MCF 10A (cell line): ENCODE results near the gene SLC17A7. TPM values are rescaled to one million over a fixed set of nuclear protein-coding genes. Genes with fewer than 3 reads are reported as not detected.

ENCODE experiments used
- BruUV-seq: library from RNA; stranded (reverse); fragments of 400-500 nt; replicated peaks from 2 replicates; lab custom pipeline; 2021; lab: Mats Ljungman, UMichigan
- CTCF ChIA-PET: fragments of 300-600 bp; sonication (Branson Sonifier 250); formaldehyde crosslinking; extraction: SDS; loops from one replicate; lab custom pipeline; 2021; ENCODE audit warnings: antibody characterized with exemption, inconsistent platforms; lab: Yijun Ruan, JAX
- POLR2A ChIA-PET: fragments of 300-600, 350-650 bp; sonication (Branson Sonifier 250); formaldehyde crosslinking; extraction: SDS; loops from one replicate; lab custom pipeline; 2020; ENCODE audit warnings: antibody characterized with exemption, inconsistent platforms; lab: Yijun Ruan, JAX
- DNase-seq: peaks from one replicate; pipeline ENCODE4 v3.0.0-alpha.2; 2018; ENCODE audit not compliant: unreplicated experiment
- H3K27ac Mint-ChIP-seq: one replicate; pipeline ENCODE4 v1.8.0; 2022; ENCODE audit warnings: mild to moderate bottlenecking, low read depth, mixed read lengths; ENCODE audit not compliant: unreplicated experiment
- H3K27me3 Mint-ChIP-seq: one replicate; pipeline ENCODE4 v1.8.0; 2022; ENCODE audit warnings: mixed read lengths; ENCODE audit not compliant: insufficient read depth, unreplicated experiment
- H3K36me3 Mint-ChIP-seq: one replicate; pipeline ENCODE4 v1.8.0; 2022; ENCODE audit warnings: mild to moderate bottlenecking, moderate library complexity, mixed read lengths; ENCODE audit not compliant: insufficient read depth, unreplicated experiment
- H3K4me1 Mint-ChIP-seq: one replicate; pipeline ENCODE4 v1.8.0; 2022; ENCODE audit warnings: mixed read lengths; ENCODE audit not compliant: insufficient read depth, unreplicated experiment
- H3K4me3 Mint-ChIP-seq: one replicate; pipeline ENCODE4 v1.8.0; 2022; ENCODE audit warnings: mild to moderate bottlenecking, moderate library complexity, mixed read lengths; ENCODE audit not compliant: unreplicated experiment
- H3K9me3 Mint-ChIP-seq: one replicate; pipeline ENCODE4 v1.8.0; 2022; ENCODE audit warnings: mixed read lengths; ENCODE audit not compliant: unreplicated experiment
- CTCF ChIP-seq: fragments of 200-600 bp; IDR thresholded peaks from one replicate; pipeline ENCODE4 v1.8.0; 2022; ENCODE audit warnings: antibody characterized with exemption, mild to moderate bottlenecking; ENCODE audit not compliant: unreplicated experiment
- intact Hi-C: fragments of 100-400 bp; cut with micrococcal nuclease; formaldehyde crosslinking; loops from 2 replicates; pipeline ENCODE4 v1.14.1; 2022
- total RNA-seq: library from RNA; stranded (reverse); gene quantifications from 2 replicates; pipeline ENCODE4 v1.2.3, GENCODE V29; 2022

Gene SLC17A7
- total RNA-seq, 1 experiment from 2014 or later, result not detected

- TF ChIP-seq CTCF, result no peak
- Mint-ChIP-seq H3K36me3 (no peaks in the 10 kb centered on the region), H3K27me3 (peaks cover 43% of the 10 kb centered on the region), H3K9me3 (no peaks in the 10 kb centered on the region), H3K4me3 (no peak overlapping the region), H3K27ac (no peak overlapping the region), H3K4me1 (no peaks in the 10 kb centered on the region)
- no peak for DNase-seq
- intact Hi-C loops, result no loop called here
- ChIA-PET POLR2A (no interaction called here), CTCF (interaction anchor here (0.6 kb wide), 1 partner anchor 208 kb away, joined by 3 read pairs; no protein-coding TSS in a partner anchor)
- BruUV-seq, result no TSS peak
Observed at GRCh38 chr19:49433240-49433901, 8.0 kb downstream of the SLC17A7 start.

- BruUV-seq, result no TSS peak
- POLR2A ChIA-PET, result no interaction called here
- H3K4me3 Mint-ChIP-seq, result no peak overlapping the region
Observed at GRCh38 chr19:49432141-49433073, 8.9 kb downstream of the SLC17A7 start.

GRCh38 chr19:49431330-49431749, 10.0 kb downstream of the SLC17A7 start:
- no TSS peak for BruUV-seq
- Mint-ChIP-seq H3K4me1 (no peaks in the 10 kb centered on the region), H3K36me3 (no peaks in the 10 kb centered on the region), H3K27ac (no peak overlapping the region), H3K27me3 (peaks cover 38% of the 10 kb centered on the region), H3K4me3 (no peak overlapping the region), H3K9me3 (no peaks in the 10 kb centered on the region)
- no peak for DNase-seq
- TF ChIP-seq CTCF, result no peak
- ChIA-PET POLR2A (no interaction called here), CTCF (interaction anchor here (1.0 kb wide), 1 partner anchor 206 kb away, joined by 3 read pairs; no protein-coding TSS in a partner anchor)
- intact Hi-C loops, result no loop called here

More at GRCh38 chr19:49432141-49433073, 8.9 kb downstream of the SLC17A7 start:
- Mint-ChIP-seq H3K4me1 (no peaks in the 10 kb centered on the region), H3K27me3 (peaks cover 38% of the 10 kb centered on the region), H3K36me3 (no peaks in the 10 kb centered on the region), H3K27ac (no peak overlapping the region), H3K9me3 (no peaks in the 10 kb centered on the region)
- intact Hi-C loops, result no loop called here
- CTCF ChIA-PET, result interaction anchor here (1.0 kb wide), 1 partner anchor 207 kb away, joined by 3 read pairs; no protein-coding TSS in a partner anchor
- no peak for DNase-seq
- TF ChIP-seq CTCF, result no peak
